GM12878 (cell line): ENCODE data around the gene MELTF. TPM values are rescaled to one million over a fixed set of nuclear protein-coding genes. Genes with fewer than 3 reads are reported as not detected.
A peak's percentile ranks its signal among the peaks of the same experiment; 100 is the strongest.

ENCODE experiments used
- ATAC-seq: fragments of 200-7000 bp; cut with Tn5 transposase; 3 replicates; pipeline ENCODE4 v1.9.1; 2020; ENCODE audit warnings: mild to moderate bottlenecking, moderate library complexity
- BruUV-seq: library from RNA; stranded (reverse); fragments of 400-500 nt; replicated peaks from 2 replicates; lab custom pipeline; 2021; lab: Mats Ljungman, UMichigan
- CTCF ChIA-PET: fragments of 300-600 bp; sonication (Branson Sonifier 250); formaldehyde crosslinking; extraction: SDS; loops from one replicate; lab custom pipeline; 2021; ENCODE audit warnings: inconsistent platforms; lab: Yijun Ruan, JAX
- POLR2A ChIA-PET: fragments of 350-600 bp; formaldehyde crosslinking; extraction: SDS; loops from one replicate; lab custom pipeline; 2021; ENCODE audit warnings: inconsistent platforms; lab: Charles Lee
- RAD21 ChIA-PET: fragments of 300-600 bp; sonication (Branson Sonifier 250); formaldehyde crosslinking; loops from one replicate; lab custom pipeline; 2023; ENCODE audit warnings: antibody characterized with exemption; ENCODE audit not compliant: unreplicated experiment; lab: Charles Lee
- SMC1A ChIA-PET: fragments of 300-600 bp; sonication (Branson Sonifier 250); formaldehyde crosslinking; loops from one replicate; lab custom pipeline; 2023; ENCODE audit not compliant: unreplicated experiment, uncharacterized antibody; lab: Charles Lee
- DNase-seq: peaks from one replicate; pipeline ENCODE4 v3.0.0-alpha.2; 2011; ENCODE audit warnings: low read depth, low spot score
- FAIRE-seq: peaks from 3 replicates; lab custom pipeline; 2011; peaks lifted over from hg19 to GRCh38; lab: Jason Lieb, UNC
- H2AFZ ChIP-seq: 2 replicates; pipeline ENCODE4 v1.6.0; 2011; ENCODE audit warnings: low read depth, low read length, control low read depth; ENCODE audit not compliant: control insufficient read depth
- H3K27ac ChIP-seq: 2 replicates; pipeline ENCODE4 v1.5.1; 2011; ENCODE audit warnings: control low read depth; ENCODE audit not compliant: control insufficient read depth, insufficient read depth
- H3K27me3 ChIP-seq, 2 experiments: replicated peaks in 1 of 2; 2 replicates each; pipeline versions ENCODE4 v1.6.0 to v1.6.1; 2011; ENCODE audit warnings: low read length in 1 of 2; ENCODE audit not compliant: control insufficient read depth in 2 of 2, insufficient read depth in 2 of 2
- H3K36me3 ChIP-seq, 2 experiments: 2 replicates each; pipeline ENCODE4 v1.5.1; 2011; ENCODE audit warnings: low read length in 1 of 2; ENCODE audit not compliant: control insufficient read depth in 2 of 2, insufficient read depth in 2 of 2
- H3K4me1 ChIP-seq: 2 replicates; pipeline ENCODE4 v1.6.1; 2011; ENCODE audit warnings: mild to moderate bottlenecking, low read length, moderate library complexity, mixed read lengths; ENCODE audit not compliant: control insufficient read depth, insufficient read depth
- H3K4me2 ChIP-seq: 2 replicates; pipeline ENCODE4 v1.6.0; 2011; ENCODE audit warnings: control low read depth; ENCODE audit not compliant: control insufficient read depth, insufficient read depth
- H3K4me3 ChIP-seq: fragments of 200-600 bp; sonication (generic); 2 replicates; pipeline ENCODE4 v1.5.1; 2016
- H3K79me2 ChIP-seq: 2 replicates; pipeline ENCODE4 v1.6.0; 2011; ENCODE audit warnings: low read length; ENCODE audit not compliant: control insufficient read depth, insufficient read depth
- H3K9ac ChIP-seq: 2 replicates; pipeline ENCODE4 v1.8.0; 2011; ENCODE audit warnings: low read length, control low read depth, mixed read lengths; ENCODE audit not compliant: control insufficient read depth, insufficient read depth
- H3K9me3 ChIP-seq: replicated peaks from 3 replicates; pipeline ENCODE4 v1.5.1; 2011; ENCODE audit warnings: mild to moderate bottlenecking, low read length; ENCODE audit not compliant: control insufficient read depth, insufficient read depth
- H4K20me1 ChIP-seq: 2 replicates; pipeline ENCODE4 v1.6.0; 2011; ENCODE audit not compliant: control insufficient read depth, insufficient read depth
- BHLHE40 ChIP-seq, 2 experiments: fragments of 450-650 bp in 1 of 2; IDR thresholded peaks; 2 replicates each; pipeline ENCODE4 v1.6.1; 2011 to 2017; ENCODE audit warnings: low read depth in 2 of 2, borderline replicate concordance in 1 of 2, improper control_type of control experiment in 1 of 2, low read length in 1 of 2, mild to moderate bottlenecking in 1 of 2
- MEF2B ChIP-seq: fragments of 450-650 bp; IDR thresholded peaks from 2 replicates; pipeline ENCODE4 v1.6.1; 2018; ENCODE audit warnings: mild to moderate bottlenecking, moderate library complexity; ENCODE audit not compliant: partially characterized antibody, poor library complexity, severe bottlenecking
- NR2C1 ChIP-seq: fragments of 450-650 bp; IDR thresholded peaks from 2 replicates; pipeline ENCODE4 v1.6.1; 2017; ENCODE audit warnings: antibody characterized with exemption, mild to moderate bottlenecking, moderate library complexity
- PAX5 ChIP-seq: IDR thresholded peaks from 2 replicates; pipeline ENCODE4 v1.6.1; 2011; ENCODE audit warnings: low read depth, low read length, borderline replicate concordance
- PML ChIP-seq: IDR thresholded peaks from 2 replicates; pipeline ENCODE4 v1.6.1; 2012; ENCODE audit warnings: low read length, inconsistent platforms
- WGBS: methylation state at CpG from one replicate; pipeline ENCODE4 v1.1.6; 2016; ENCODE audit warnings: low lambda C conversion rate; ENCODE audit not compliant: insufficient replicate concordance, insufficient coverage; ENCODE audit errors: missing lambda C conversion rate; 5-methylcytosine and 5-hydroxymethylcytosine counted together
- in situ Hi-C: fragments of 300-500 bp; cut with MboI; formaldehyde crosslinking; loops from 9 replicates; pipeline ENCODE4 v1.14.3; 2018; ENCODE audit warnings: mixed read lengths
- intact Hi-C: fragments of 100-400 bp; cut with micrococcal nuclease; formaldehyde crosslinking; loops from one replicate; pipeline ENCODE4 v1.14.2; 2022; ENCODE audit not compliant: unreplicated experiment
- polyA plus RNA-seq, 11 experiments: library from polyadenylated mRNA; depleted of rRNA in 4 of 11; unstranded in 6 of 11; stranded (reverse) in 5 of 11; fragments of >200 nt; fragmentation: Nextera tagmentation in 4 of 11; fragmentation: Illumina TruSeq in 1 of 11; extraction: Ambion mirVana in 4 of 11; extraction: Trizol in 1 of 11; gene quantifications; 1 replicate in 1 of 11; 2 replicates in 10 of 11; pipeline versions ENCODE4 v1.2.1 to v1.2.3, GENCODE V29; 2011 to 2016; ENCODE audit warnings: inconsistent platforms in 2 of 11, missing spikeins in 2 of 11, low read depth in 1 of 11
- total RNA-seq, 4 experiments: library from RNA; depleted of rRNA in 3 of 4; stranded (reverse); fragments of >200 nt in 3 of 4; fragmentation: Illumina TruSeq in 1 of 4; extraction: Trizol in 1 of 4; gene quantifications; 2 replicates each; pipeline versions ENCODE4 v1.2.1 to v1.2.3, GENCODE V29; 2013 to 2021
- TF ChIP-seq, protein P1 (sequence below): fragments of 450-650 bp; IDR thresholded peaks from 2 replicates; pipeline ENCODE4 v1.6.1; 2018; ENCODE audit warnings: borderline replicate concordance, mild to moderate bottlenecking; ENCODE audit not compliant: partially characterized antibody

MELTF gene
- total and polyA plus RNA-seq, 10 of the 15 experiments (the other 5 are each of a cell fraction or from before 2014, with no cell fraction given) = 0.55 to 49.1 (median 11.1) TPM

DNA sequence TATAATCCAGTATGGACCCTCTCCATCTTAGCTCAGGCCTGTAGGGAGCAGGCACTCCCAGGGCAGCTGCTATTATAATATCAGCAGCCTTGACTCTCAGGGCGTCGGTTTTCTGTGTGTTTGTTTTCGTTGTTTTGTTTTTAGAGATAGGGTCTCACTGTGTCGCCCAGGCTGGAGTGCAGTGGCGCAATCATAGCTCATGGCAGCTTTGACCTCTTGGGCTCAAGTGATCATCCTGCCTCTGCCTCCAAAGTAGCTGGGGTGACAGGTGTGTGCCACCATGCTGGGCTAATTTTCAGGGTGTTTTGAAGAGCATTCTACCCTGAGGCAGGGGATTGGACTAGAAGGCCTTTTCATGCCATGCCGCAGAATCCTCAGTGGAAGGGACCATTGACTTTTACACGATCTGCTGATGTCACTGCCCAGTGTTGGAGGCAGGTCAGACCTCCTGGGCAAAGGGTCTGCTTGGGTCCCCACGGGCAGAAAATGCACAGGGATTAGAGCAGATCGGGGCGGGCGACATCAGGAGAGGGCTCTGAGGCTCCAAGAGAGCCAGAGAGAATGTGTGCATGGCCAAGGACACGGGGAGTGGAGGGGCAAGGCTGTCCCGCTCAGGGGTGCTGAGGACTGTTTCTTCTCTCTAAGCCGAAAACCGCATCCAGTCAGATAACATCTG is 7.8 kb downstream of the MELTF start:
- ChIA-PET SMC1A (interaction anchor here (2.6 kb wide), 1 partner anchor 18 kb away, joined by 17 read pairs; no protein-coding TSS in a partner anchor), POLR2A (interaction anchor here (2.0 to 4.2 kb wide), 2 partner anchors 17 to 19 kb away, joined by 13 to 24 read pairs; no protein-coding TSS in a partner anchor), CTCF (interaction anchor here (1.0 to 2.6 kb wide), 7 partner anchors 9 to 165 kb away, joined by 3 to 12 read pairs (median 4); no protein-coding TSS in a partner anchor), RAD21 (interaction anchor here (0.9 to 2.2 kb wide), 6 partner anchors 8 to 162 kb away, joined by 3 to 16 read pairs (median 5); partner anchors contain the start of gene MELTF)
- in situ Hi-C loops (no loop called here), intact Hi-C loops (no loop called here)
- Histone ChIP-seq H4K20me1 (no peaks in the 10 kb centered on the region), H3K9me3 (no peaks in the 10 kb centered on the region), H3K27ac (no peak overlapping the region), H3K36me3 (peaks cover 0 to 14% of the 10 kb centered on the region in 2 experiments; a peak in 2 of 4 replicates), H3K79me2 (no peaks in the 10 kb centered on the region), H2AFZ (no peak overlapping the region), H3K4me2 (no peak overlapping the region), H3K9ac (no peak overlapping the region), H3K4me1 (peaks cover 22% of the 10 kb centered on the region), H3K4me3 (no peak overlapping the region), H3K27me3 (no peaks in the 10 kb centered on the region)
- ATAC-seq (no peak), FAIRE-seq (no peak), DNase-seq (no peak)
- BruUV-seq = no TSS peak
- 92% methylated on average over 15 of the region's 15 CpGs for WGBS
- TF ChIP-seq MEF2B = no peak
- no peak for TF ChIP-seq BHLHE40 (IDR thresholded peaks at IDR 0.05; ENCODE audit: borderline replicate concordance in 1 of 2, low read depth in 2 of 2, low read length in 1 of 2)
- TF ChIP-seq, protein P1, sequence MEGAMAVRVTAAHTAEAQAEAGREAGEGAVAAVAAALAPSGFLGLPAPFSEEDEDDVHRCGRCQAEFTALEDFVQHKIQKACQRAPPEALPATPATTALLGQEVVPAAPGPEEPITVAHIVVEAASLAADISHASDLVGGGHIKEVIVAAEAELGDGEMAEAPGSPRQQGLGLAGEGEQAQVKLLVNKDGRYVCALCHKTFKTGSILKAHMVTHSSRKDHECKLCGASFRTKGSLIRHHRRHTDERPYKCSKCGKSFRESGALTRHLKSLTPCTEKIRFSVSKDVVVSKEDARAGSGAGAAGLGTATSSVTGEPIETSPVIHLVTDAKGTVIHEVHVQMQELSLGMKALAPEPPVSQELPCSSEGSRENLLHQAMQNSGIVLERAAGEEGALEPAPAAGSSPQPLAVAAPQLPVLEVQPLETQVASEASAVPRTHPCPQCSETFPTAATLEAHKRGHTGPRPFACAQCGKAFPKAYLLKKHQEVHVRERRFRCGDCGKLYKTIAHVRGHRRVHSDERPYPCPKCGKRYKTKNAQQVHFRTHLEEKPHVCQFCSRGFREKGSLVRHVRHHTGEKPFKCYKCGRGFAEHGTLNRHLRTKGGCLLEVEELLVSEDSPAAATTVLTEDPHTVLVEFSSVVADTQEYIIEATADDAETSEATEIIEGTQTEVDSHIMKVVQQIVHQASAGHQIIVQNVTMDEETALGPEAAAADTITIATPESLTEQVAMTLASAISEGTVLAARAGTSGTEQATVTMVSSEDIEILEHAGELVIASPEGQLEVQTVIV = no peak
- no peak for TF ChIP-seq NR2C1
- TF ChIP-seq PML = peak; percentile 33; the same call in 1 of the 2 replicates
- no peak for TF ChIP-seq PAX5
- TF ChIP-seq, all 136 proteins: peak for 1
